CD4-positive, alpha-beta T cell treated with Interleukin-4 for 4 hours (primary cell): Measurements from ENCODE around the gene GDAP1L1.
"Not testable (repeated sequence)": the region's sequence is repeated elsewhere in the genome, so short reads cannot be mapped to it uniquely, and the experiment has no call there.

Experiments used
- DNase-seq: peaks from one replicate; pipeline ENCODE4 v3.0.0-alpha.2; 2020

The GDAP1L1 gene

DNA sequence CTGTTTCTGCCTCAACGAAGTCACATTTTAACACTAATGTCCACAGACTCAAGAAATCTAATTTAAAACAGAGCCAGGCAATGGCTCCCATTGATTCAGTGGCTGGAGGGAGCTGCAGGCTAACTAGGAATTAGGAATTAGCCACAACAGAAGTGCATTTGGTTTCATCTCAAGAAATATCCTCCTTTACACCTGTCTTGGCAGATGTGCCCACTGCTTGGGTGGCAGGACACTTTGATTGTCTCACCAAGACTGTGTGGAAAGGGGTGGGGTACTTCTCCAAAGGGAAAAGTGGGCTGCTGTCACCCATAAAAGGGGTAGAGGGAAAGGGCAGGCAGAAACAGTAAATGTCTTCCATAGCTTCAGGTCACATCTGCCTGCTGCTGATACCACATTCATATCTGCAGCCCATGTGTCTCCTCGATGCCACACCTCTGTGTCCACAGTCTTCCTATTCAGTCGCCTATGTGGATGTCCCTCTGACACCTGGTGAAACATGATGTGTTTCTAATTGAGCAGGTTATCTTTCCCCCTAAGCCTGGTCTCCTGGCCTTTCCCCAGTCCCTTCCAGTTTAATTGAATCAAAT is 25.6 kb upstream of the GDAP1L1 start:
- no peak for DNase-seq

DNA sequence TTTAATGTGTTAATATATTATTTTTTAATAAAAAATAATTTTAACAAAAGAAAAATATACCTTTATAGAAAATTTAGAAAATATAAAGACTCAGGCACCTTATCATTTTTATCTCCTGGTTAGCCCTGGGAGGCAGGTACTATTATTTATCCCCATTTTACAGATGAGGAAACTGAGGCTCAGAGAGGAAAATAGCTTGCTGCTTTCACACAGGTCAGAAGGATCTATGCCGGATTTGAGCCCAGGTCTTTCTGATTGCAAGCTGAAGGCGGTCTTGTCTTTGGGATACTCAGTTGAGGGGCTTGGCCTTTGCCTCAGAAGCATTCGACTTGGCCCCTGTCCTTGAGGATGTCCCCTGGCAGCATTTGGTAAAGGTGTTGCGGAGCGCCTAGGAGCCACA is 25.1 kb upstream of the GDAP1L1 start:
- DNase-seq = no peak

DNA sequence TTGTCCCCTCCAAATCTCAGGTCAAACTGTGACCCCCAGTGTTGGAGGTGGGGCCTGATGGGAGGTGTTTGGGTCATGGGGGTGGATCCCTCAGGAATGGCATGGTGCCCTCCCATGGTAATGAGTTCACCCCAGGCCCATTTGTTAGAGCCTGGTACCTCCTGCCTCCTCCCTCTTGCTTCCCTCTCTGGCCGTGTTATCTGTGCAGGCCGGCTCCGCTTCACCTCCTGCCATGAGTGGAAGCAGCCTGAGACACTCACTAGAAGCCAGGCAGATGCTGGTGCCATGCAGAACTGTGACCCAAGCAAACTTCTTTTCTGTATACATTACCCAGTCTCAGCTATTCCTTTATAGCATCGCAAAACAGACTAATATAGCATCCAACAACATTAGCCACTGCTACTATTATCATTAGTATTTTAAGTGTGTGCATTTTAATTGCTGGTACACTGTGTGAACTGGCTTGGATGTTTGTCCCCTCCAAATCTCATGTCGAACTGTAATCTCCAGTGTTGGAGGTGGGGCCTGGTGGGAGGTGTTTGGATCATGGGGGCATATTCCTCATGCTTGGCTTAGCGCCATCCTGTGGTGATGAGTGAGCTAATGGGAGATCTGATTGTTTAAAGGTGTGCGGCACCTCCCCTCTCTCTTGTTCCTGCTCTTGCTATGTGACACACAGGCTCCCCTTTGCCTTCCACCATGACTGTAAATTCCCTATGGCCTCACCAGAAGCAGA is 24.3 kb upstream of the GDAP1L1 start:
- no peak for DNase-seq

DNA sequence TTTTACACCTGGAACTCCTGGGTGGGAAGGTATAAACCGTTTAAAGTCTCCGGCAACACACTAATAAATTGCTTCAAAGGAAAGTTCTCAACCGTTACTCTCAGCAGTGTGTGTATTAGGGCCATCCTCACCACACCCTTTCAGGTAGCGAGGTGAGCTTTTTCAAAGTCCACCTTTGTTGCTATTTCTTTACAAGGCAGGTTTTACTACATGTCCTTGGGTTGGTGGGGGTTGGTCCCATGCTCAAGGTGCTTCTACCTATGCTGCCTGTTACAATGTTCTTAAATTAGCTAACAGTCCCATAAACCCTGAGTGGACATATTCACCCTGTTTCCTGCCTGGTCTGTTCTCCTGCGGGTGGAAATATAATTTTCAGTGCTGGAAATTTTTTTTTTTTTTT is 23.4 kb upstream of the GDAP1L1 start:
- DNase-seq = no peak

DNA sequence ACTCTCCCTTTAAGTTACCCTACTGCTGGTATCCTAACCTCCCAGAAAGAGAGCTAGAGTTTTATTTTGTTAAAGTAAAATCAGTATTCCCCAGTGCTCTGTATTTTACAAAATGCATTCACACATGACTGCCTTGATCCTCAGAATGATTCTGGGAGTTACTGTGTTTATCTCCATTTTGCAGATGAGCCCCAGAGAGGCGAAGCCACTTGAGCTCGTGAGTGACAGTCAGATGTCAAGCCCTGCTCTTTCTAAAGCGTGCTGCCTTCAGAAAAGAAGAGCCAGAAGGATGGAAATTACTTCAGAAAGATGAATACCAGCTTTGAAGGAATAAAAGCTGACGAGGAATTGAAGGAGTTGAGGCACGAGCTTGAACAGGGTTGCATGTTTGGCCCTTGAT is 22.5 kb upstream of the GDAP1L1 start:
- no peak for DNase-seq

DNA sequence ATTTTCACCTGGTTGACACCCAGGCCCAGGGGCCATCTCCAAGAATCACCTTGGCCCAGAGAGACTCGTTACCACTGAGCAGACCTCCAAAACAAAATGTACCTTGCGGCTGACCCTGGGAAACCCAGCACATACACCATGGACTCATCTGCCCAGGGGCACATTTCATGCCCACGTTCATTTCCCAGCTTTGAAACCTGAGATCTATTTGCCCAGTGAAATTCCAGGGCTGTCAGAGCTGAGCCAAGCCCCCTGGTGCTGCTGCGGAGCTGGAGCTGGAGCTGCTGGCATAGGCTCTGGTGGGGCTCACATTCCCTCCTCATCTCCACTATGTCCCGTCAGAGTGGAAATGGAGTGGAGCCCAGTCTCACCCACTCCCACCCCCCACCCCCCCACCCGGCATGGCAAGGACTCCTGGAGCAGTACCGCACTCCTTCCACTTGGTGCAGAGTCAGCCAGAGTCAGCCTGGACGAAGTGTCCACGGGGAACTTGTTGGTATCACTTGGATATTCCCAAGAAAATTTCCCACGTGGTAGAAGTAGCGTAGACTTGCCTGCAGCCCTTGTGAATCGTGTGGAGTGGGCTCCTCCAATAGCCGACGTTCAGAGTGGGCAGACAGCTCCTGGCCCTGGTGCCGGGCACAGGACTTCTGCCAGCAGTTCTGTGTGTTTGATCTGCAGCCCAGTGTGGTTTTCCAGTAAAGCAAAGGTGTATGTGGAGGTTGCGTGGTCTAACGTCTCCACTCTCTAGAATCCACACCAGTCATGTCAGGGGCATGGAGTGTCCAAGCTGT is 18.4 kb upstream of the GDAP1L1 start:
- DNase-seq = no peak

DNA sequence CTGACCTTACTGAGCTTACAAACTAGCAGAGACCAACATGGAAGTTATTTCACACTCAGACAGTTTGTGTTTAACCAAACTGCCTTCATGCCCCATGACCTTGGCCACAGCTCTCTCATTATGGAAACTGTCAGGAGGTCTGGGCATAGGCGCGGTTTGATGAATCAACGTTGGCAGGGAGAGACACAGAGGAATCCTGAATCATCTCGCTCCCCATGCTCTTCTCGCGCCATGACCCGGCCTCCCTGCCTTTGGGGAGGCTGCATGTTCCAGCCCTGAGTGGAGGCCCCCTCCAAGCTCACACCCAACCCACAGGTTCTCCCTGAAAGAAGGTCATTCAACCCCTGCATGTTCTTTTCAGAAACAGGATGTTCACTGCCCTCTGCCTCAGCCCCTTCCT is 15.9 kb upstream of the GDAP1L1 start:
- no peak for DNase-seq

DNA sequence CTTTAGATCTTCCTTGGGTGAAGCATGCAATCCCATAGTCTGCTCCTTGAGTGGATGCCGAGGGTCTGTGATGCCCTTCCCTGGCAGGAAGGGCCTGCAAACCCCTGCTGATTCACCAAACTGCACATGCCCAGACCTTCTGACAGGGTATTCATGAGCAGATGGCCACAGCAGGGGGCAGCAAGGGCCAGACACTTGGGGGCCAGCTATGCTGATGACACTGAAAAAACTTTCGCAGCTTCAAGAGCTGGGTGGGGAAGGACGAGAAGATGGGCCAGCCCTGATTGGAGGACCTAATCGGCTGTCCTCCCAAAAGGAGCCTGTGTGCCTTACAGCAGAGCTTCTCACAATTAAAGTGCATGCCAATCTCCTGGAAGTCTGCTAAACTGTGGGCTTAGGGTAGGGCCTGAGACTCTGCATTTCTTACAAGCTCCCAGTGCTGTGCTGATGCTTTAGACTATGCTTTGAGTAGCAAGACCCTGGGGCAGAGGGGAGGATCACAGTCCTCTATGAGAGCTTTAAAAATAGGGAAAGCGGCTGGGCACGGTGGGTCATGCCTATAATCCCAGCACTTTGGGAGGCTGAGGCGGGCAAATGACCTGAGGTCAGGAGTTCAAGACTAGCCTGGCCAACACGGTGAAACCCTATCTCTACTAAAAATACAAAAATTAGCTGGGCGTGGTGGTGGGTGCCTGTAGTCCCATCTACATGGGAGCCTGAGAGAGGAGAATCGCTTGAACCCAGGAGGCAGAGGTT is 15.2 kb upstream of the GDAP1L1 start:
- no peak for DNase-seq

DNA sequence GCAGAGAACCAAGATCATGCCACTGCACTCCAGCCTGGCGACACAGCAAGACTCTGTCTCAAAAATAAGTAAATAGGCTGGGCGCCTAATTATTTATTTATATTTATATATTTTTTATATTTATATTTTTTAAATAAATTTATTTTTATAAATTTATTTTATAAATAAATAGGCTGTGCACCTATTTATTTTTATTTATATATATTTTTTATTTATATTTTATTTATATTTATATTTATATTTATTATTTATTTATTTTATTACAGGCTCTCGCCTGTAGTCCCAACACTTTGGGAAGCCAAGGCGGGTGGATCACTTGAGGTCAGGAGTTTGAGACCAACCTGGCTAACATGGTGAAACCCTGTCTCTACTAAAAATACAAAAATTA is 14.6 kb upstream of the GDAP1L1 start:
- DNase-seq = not testable (repeated sequence)

DNA sequence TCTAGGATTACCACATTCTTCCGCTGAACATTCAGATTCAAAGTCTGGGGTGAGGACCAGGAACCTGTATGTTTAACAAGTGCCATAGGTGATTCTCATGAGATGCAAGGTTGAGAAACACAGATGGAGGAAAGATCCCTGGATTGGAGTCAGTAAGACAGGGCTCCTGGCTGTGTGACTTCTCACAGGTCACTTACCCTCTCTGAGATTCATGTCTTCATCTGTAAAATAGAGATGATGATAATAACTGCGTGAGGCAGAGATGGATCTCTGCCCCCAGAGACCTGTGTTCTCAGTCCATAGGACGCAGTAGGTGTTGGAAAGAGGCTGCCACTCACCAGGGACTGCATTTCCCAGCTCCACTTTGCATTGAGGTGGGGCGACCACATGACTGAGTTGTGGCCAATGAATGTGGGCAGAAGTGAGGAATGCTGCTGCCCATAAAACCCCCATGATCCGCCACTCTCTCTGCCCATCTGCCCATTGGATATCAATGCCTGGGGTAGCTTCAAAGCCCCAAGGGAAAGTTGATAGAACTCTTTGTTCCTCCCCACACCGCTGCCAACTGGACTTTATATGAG is 13.6 kb upstream of the GDAP1L1 start:
- no peak for DNase-seq

DNA sequence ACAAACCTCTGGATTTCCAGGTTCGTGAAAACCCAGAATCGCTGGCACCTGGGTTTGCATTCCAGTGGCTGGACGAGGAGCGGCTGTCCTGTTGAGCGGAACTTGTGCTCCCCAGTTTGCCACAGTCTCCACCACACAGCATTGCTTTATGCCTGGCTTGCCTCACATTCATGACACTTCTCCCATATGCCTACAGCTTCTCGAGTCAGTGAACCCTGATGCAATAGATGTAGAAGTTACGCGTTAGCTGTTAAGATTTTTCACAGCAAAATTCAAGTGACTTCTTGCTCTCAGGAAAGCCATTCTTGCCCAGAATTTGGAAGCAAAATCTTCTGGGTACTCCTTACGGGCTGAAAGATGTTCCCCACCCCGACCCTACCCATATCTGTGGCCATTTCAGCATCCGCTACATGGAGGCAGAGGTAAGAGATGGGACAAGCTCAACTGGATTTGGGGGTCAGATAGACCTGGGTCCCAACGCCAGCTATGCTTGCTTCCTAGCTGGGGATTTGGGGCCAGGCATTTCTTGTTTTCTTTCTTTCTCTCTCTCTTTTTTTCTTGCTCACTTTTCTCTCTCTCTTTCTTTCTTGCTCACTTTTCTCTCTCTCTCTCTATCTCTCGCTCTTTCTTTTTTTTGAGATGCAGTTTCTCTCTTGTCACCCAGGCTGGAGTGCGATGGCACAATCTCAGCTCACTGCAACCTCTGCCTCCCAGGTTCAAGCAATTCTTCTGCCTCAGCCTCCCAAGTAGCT is 12.4 kb upstream of the GDAP1L1 start:
- no peak for DNase-seq

DNA sequence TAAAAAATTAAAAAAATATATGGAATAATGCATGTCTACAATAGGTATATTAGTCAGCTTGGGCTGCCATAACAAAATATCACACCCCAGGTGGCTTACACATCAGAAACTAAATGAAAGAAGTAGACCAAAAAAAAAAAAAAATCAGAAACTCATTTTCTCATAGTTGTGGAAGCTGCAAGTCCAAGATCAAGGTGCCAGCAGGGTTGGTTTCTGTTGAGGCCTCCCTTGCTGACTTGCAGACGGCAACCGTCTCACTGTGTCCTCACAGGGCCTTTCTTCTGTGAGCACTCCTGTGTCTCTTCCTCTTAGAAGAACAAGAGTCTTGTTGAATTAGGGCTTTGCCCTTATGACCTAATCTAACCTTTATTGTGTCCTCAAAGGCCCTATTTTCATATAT is 11.4 kb upstream of the GDAP1L1 start:
- DNase-seq = no peak

DNA sequence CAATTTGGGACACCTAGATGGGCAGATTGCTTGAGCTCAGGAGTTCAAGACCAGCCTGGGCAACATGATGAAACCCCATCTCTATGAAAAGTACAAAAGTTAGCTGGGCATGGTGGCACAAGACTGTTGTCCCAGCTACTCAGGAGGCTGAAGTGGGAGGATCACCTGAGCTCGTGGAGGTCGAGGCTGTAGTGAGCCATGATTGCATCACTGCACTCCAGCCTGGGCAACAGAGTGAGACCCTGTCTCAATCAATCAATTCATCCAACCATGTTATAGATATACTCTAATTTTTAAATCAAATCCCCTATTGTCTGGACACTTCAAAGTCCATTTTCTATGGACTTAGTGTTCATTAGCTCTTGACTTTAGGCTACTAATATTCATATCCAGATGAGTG is 10.3 kb upstream of the GDAP1L1 start:
- not testable (repeated sequence) for DNase-seq

DNA sequence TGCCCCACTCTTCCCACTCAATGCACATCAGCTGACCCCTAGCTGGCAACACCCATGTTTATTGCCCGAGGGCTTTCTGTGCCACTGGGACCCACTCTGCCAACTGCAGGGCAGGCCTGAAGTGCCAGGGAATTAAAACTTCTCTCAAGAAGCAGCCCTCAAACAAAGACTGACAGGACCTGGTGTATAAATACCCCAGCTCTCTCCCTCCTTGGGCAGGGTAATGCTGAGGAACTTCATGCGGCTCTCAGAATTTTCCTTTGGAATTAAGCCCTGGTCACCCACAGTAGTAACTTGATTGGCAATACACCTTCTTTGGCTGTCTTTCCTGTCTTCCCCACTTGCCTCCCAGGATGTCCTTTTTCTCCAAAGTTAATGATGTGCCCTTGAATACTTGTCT is 5.3 kb upstream of the GDAP1L1 start:
- DNase-seq = no peak

DNA sequence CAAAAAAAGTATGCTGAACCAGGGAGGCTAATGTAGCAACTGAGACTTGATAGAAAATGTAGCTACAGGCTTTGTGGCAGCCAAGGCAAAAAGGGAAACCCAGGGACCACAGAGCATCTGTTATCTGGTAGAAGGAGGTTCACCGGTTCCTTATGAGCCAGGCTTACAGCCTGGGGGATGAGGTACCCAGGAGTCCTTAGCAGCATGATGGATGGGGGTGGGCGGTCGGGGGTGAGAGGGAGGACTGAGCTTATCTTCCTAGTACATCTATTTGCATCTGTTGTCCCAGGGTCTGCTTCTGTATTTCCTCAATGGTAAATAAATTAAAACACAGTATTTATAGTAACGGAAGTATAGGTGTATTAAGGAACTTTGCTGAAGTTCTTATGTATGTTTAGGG is 1.1 kb upstream of the GDAP1L1 start:
- no peak for DNase-seq

DNA sequence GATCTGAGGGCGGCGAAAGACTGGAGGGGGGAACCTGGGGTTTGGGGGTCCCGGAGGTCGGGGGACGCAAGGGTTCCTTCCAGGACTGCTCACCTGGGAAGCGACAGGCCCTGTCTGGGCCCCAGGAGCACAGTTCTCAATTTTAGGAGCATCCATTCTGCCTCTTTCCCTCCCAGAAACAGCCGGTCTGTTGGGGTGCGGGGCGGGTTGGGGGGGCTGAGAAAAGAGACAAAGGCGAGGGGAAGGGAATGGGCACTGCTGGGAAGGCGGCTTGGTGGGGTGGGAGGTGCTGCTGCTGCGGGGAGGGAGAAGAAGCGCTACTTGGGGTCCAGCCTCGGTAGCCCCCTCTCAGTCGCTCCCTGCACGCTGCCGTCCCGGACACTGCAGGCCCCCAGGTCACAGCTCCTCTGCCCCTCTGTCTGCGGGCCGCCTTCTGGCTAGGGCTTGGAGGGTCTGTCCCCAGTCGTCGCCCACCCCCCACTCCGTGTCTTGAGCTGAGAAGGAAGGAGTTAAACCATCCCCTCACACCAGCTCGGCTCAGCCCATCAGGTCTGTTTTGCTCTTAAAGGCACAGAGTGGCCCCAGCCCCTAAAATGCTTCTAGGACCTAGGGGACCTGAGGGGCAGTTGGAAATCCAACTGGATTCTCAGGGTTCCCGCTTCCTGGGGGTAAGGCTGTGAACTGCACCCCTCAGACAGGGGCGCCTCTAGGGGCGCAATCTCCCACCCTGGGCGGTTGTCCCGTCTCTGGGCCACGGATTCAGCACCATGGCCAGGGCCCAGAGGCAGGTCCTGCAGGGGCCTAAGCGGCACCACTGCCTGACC is 690 bp downstream of the GDAP1L1 start:
- DNase-seq = no peak

DNA sequence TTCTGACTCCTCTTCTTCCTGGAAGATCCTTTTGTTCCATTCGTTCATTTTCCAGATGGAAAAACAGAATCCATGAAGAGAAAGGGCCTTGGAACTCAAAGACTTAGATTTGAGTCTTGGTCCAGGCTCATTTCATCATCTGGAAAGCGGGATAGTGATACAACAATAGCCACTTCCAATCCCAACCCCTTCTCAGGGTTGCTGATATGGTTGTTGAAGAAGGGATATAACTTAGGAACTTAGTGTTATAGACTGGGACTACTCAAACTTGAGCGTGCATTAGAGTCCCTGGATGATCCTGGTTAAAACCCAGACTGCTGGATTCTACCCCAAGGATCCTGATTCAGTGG is 1.3 kb downstream of the GDAP1L1 start:
- no peak for DNase-seq

DNA sequence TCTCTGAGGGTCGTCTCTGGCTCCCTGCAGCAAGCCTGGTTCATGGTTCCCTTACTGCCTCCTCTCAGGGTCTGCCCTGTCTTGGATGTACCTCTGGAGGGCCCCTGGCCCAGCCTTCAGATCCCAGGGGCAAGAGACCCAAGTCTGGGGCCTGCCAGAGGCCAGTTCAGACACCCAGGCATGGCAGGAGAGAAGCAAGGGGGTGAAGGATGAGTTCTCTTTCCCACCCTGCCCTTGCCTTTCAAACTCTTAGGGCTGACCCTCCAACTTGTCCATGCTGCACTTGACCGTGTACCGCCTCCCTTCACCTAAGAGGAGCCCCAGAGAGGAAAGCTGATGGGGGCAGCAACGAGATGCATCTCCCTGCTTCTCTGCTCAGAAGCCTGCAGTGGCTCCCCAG is 4.2 kb downstream of the GDAP1L1 start:
- no peak for DNase-seq

DNA sequence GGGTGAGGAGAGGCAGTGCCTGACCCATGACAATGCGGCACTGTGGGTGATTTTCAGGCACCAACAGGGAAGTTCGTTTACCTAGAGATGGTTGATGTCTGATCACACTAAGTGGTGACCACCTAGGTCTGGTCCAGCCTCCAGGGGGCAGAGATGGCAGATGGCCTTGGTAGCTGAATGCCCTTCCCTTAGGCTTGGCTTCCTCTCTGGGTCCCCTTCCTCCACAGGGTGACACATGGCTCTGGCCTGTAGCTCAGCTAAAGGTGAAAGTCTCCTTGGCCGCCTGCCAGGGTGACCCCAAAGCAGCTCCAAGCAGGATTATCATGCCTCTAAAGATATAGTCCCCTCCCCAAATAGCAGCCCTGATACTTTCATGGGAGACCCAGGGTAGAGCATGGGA is 6.4 kb downstream of the GDAP1L1 start:
- DNase-seq = no peak

DNA sequence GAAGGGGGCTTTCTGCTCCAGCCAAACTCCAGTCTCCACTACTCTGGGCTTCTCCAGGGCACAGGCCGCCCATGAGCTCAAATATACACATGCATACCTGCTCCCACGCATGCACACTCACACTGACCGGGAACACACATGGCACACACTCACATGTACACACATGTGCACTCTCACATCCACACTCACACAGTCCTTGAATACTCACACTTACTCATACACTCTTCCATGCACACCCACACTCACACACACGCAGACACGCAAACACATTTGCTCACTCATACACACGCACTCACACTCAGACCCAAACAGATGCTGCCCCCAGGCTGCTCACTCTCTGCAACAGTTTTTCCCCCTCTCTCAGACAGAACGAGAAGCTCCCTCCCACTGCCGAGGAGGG is 7.0 kb downstream of the GDAP1L1 start:
- no peak for DNase-seq

DNA sequence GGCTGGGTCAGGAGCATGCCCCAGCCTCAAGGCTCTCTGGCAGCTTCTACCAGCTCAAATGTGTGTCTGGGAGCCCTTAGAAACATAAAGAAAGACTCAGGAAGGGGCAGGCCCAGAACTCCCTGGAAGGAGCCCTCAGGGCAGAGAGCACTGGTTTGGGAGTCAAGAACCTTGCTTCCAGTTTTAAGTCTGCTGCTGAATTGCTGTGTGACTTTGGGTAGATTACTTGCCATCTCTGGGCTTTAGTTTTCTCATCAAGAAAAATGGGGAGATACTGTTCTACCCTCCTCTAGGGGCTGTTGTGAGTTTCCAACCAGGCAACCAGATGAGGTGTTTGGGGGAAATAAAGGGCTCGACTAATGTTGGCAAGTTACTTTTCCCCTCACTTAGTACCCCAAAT is 8.8 kb downstream of the GDAP1L1 start:
- no peak for DNase-seq

DNA sequence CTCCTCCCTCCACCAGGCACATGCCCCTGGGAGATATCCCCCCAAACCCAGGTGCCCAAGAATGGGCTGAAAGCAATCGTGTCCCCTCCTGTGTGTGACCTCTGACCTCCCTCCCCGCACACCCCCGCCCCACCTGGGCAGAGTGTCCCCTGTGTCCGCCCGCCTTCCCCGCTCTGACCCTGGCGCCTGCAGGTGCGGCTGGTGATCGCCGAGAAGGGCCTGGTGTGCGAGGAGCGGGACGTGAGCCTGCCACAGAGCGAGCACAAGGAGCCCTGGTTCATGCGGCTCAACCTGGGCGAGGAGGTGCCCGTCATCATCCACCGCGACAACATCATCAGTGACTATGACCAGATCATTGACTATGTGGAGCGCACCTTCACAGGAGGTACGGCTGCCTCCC is 9.9 kb downstream of the GDAP1L1 start:
- no peak for DNase-seq
